ENCODE results near the gene GPATCH2. TPM values are rescaled to one million over a fixed set of nuclear protein-coding genes. Genes with fewer than 3 reads are reported as not detected.

The GPATCH2 gene
- total RNA-seq, 1 donor from 2014 or later: 13.5 TPM

GRCh38 chr1:217626321-217626720, 4.6 kb downstream of the GPATCH2 start:
- no peaks in the 10 kb centered on the region for H3K9me3 ChIP-seq
- H3K4me3 ChIP-seq: no peak overlapping the region
- no peak for TF ChIP-seq CTCF (IDR thresholded peaks at IDR 0.05)
- TF ChIP-seq POLR2A (IDR thresholded peaks at IDR 0.05): no peak
- no peak for TF ChIP-seq POLR2AphosphoS5 (IDR thresholded peaks at IDR 0.05; ENCODE audit: insufficient read depth in 1 of 2, low read depth in 1 of 2)
- H3K36me3 ChIP-seq: no peaks in the 10 kb centered on the region
- no peak for DNase-seq (ENCODE audit: extremely low spot score in 2 of 2)
- H3K27me3 ChIP-seq: no peaks in the 10 kb centered on the region
- no peak overlapping the region for H3K27ac ChIP-seq
- H3K4me1 ChIP-seq: peaks cover 41% of the 10 kb centered on the region
- intact Hi-C loops (cut with DNase I): no loop called here

- Histone ChIP-seq H3K27me3 (no peaks in the 10 kb centered on the region), H3K9me3 (no peaks in the 10 kb centered on the region), H3K27ac (no peak overlapping the region), H3K4me3 (no peak overlapping the region), H3K4me1 (peaks cover 13% of the 10 kb centered on the region), H3K36me3 (peaks cover 0 to 4% of the 10 kb centered on the region in 2 donors)
- no peak for DNase-seq (ENCODE audit: extremely low spot score in 2 of 2)
- TF ChIP-seq POLR2AphosphoS5 (IDR thresholded peaks at IDR 0.05; ENCODE audit: insufficient read depth in 1 of 2, low read depth in 1 of 2) (no peak), POLR2A (IDR thresholded peaks at IDR 0.05) (no peak), CTCF (IDR thresholded peaks at IDR 0.05) (no peak)
- intact Hi-C loops (cut with DNase I): no loop called here
Measured at GRCh38 chr1:217622042-217622441, 8.8 kb downstream of the GPATCH2 start.

GRCh38 chr1:217620814-217621213, 10.1 kb downstream of the GPATCH2 start:
- no peak for DNase-seq (ENCODE audit: extremely low spot score in 2 of 2)
- TF ChIP-seq CTCF (IDR thresholded peaks at IDR 0.05): no peak
- no peak for TF ChIP-seq POLR2A (IDR thresholded peaks at IDR 0.05)
- no peak for TF ChIP-seq POLR2AphosphoS5 (IDR thresholded peaks at IDR 0.05; ENCODE audit: insufficient read depth in 1 of 2, low read depth in 1 of 2)
- intact Hi-C loops (cut with DNase I): no loop called here
- H3K27me3 ChIP-seq: no peaks in the 10 kb centered on the region
- H3K9me3 ChIP-seq: no peaks in the 10 kb centered on the region
- H3K4me3 ChIP-seq: no peak overlapping the region
- peaks cover 0 to 4% of the 10 kb centered on the region in 2 donors for H3K36me3 ChIP-seq
- no peak overlapping the region for H3K27ac ChIP-seq
- peaks cover 13% of the 10 kb centered on the region for H3K4me1 ChIP-seq

DNA sequence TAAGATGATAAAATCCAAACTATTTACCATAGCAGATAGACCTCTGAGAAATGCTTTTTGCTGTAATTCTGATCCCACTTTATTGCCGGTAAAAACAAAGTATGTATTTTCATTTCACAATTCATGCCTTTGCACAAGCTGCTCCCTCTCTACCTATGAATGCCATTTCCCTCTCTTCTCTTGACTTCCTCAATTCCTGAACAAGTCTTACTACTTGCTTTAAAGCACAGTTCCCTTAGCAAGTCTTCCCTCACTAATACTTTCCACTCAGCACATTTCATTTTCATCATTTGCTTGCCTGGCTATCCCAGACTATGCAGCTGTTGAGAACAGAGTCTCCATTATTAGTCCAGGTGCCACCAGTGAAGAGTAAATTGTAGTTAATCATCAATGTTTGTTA, 13.8 kb downstream of the GPATCH2 start:
- TF ChIP-seq POLR2A (IDR thresholded peaks at IDR 0.05): no peak
- no peak for TF ChIP-seq CTCF (IDR thresholded peaks at IDR 0.05)
- no peak for TF ChIP-seq POLR2AphosphoS5 (IDR thresholded peaks at IDR 0.05; ENCODE audit: insufficient read depth in 1 of 2, low read depth in 1 of 2)
- Histone ChIP-seq H3K27ac (no peak overlapping the region), H3K36me3 (peaks cover 0 to 4% of the 10 kb centered on the region in 2 donors), H3K9me3 (no peaks in the 10 kb centered on the region), H3K4me3 (no peak overlapping the region), H3K4me1 (peaks cover 4% of the 10 kb centered on the region), H3K27me3 (no peaks in the 10 kb centered on the region)
- intact Hi-C loops (cut with DNase I): no loop called here
- no peak for DNase-seq (ENCODE audit: extremely low spot score in 2 of 2)

- Histone ChIP-seq H3K27me3 (no peaks in the 10 kb centered on the region), H3K9me3 (no peaks in the 10 kb centered on the region), H3K27ac (no peak overlapping the region), H3K4me3 (no peak overlapping the region), H3K4me1 (peaks cover 4% of the 10 kb centered on the region), H3K36me3 (peaks cover 0 to 4% of the 10 kb centered on the region in 2 donors)
- intact Hi-C loops (cut with DNase I): no loop called here
- no peak for DNase-seq (ENCODE audit: extremely low spot score in 2 of 2)
- TF ChIP-seq POLR2A (IDR thresholded peaks at IDR 0.05) (no peak), CTCF (IDR thresholded peaks at IDR 0.05) (no peak), POLR2AphosphoS5 (IDR thresholded peaks at IDR 0.05; ENCODE audit: insufficient read depth in 1 of 2, low read depth in 1 of 2) (no peak)
Measured at GRCh38 chr1:217614200-217614712, 16.6 kb downstream of the GPATCH2 start.
